Measurements from ENCODE around the gene ANKRD52.

- TF ChIP-seq CTCF (IDR thresholded peaks at IDR 0.05) (no peak), POLR2A (IDR thresholded peaks at IDR 0.05) (no peak)
These were observed 69.9 kb downstream of the ANKRD52 start for GRCh38 chr12:56188131-56188777.

Measured in suprapubic skin (tissue), 3 donors.